GM12864 (cell line): ENCODE results near the gene PCGF1.
"Not testable (repeated sequence)": the region's sequence is repeated elsewhere in the genome, so short reads cannot be mapped to it uniquely, and the experiment has no call there.

Source experiments
- DNase-seq: peaks from one replicate; pipeline ENCODE4 v3.0.0-alpha.2; 2011; ENCODE audit warnings: low read depth
- H3K4me3 ChIP-seq: 2 replicates; pipeline ENCODE4 v1.5.1; 2011; ENCODE audit warnings: mild to moderate bottlenecking, low read depth, low read length, control low read depth
- CTCF ChIP-seq: IDR thresholded peaks from 2 replicates; pipeline ENCODE4 v1.5.1; 2011; ENCODE audit warnings: low read depth, mild to moderate bottlenecking, moderate library complexity, low read length, control low read depth, inconsistent platforms; ENCODE audit errors: missing control alignments

The PCGF1 gene

GRCh38 chr2:74462786-74463105, 44.7 kb downstream of the PCGF1 start:
- H3K4me3 ChIP-seq, result no peak overlapping the region
- TF ChIP-seq CTCF, result no peak
- no peak for DNase-seq

GRCh38 chr2:74462054-74462785, 45.3 kb downstream of the PCGF1 start:
- DNase-seq, result no peak
- H3K4me3 ChIP-seq, result no peak overlapping the region
- TF ChIP-seq CTCF, result no peak

GRCh38 chr2:74461187-74462053, 46.1 kb downstream of the PCGF1 start:
- DNase-seq, result no peak
- TF ChIP-seq CTCF, result peak; percentile 35
- no peak overlapping the region for H3K4me3 ChIP-seq

- not testable (repeated sequence) for DNase-seq, H3K4me3 ChIP-seq
Observed at GRCh38 chr2:74460187-74460586, 47.3 kb downstream of the PCGF1 start.

GRCh38 chr2:74459503-74460118, 47.9 kb downstream of the PCGF1 start:
- H3K4me3 ChIP-seq, result peak overlapping the region; percentile 90

GRCh38 chr2:74458938-74459363, 48.5 kb downstream of the PCGF1 start:
- peak overlapping the region; percentile 90 for H3K4me3 ChIP-seq
- no peak for DNase-seq
- no peak for TF ChIP-seq CTCF

More at GRCh38 chr2:74459503-74460118, 47.9 kb downstream of the PCGF1 start:
- not testable (repeated sequence) for DNase-seq

GRCh38 chr2:74458132-74458937, 49.2 kb downstream of the PCGF1 start, which contains the start of gene WBP1:
Gene WBP1 (plus strand): TSS chr2:74458438. CDS start chr2:74458603, 165 bp downstream.
- peak; percentile 100 for DNase-seq
- no peak for TF ChIP-seq CTCF
- H3K4me3 ChIP-seq, result peak within 1 kb of the TSS; percentile 90
